NB4 (cell line): ENCODE results near the gene GAPVD1.
"Not testable (repeated sequence)": the region's sequence is repeated elsewhere in the genome, so short reads cannot be mapped to it uniquely, and the experiment has no call there.

ENCODE experiments used
- DNase-seq: peaks from one replicate; pipeline ENCODE4 v3.0.0; 2010; ENCODE audit warnings: low read depth
- H3K4me3 ChIP-seq: one replicate; pipeline ENCODE4 v1.5.1; 2011; ENCODE audit warnings: mild to moderate bottlenecking, low read depth, low read length, moderate library complexity
- MYC ChIP-seq: IDR thresholded peaks from 2 replicates; pipeline ENCODE4 v1.6.1; 2011; ENCODE audit warnings: low read depth, low read length
- POLR2A ChIP-seq: IDR thresholded peaks from 2 replicates; pipeline ENCODE4 v1.6.1; 2011; ENCODE audit warnings: mild to moderate bottlenecking; ENCODE audit not compliant: insufficient read length; ENCODE audit errors: extremely low read depth
- TF ChIP-seq, protein P1 (sequence below): IDR thresholded peaks from 2 replicates; pipeline ENCODE4 v1.6.1; 2011; ENCODE audit warnings: low read depth, low read length
- TF ChIP-seq, protein P2 (sequence below): IDR thresholded peaks from one replicate; pipeline ENCODE4 v1.5.1; 2012; ENCODE audit warnings: low read depth, low read length

GAPVD1 gene

DNA sequence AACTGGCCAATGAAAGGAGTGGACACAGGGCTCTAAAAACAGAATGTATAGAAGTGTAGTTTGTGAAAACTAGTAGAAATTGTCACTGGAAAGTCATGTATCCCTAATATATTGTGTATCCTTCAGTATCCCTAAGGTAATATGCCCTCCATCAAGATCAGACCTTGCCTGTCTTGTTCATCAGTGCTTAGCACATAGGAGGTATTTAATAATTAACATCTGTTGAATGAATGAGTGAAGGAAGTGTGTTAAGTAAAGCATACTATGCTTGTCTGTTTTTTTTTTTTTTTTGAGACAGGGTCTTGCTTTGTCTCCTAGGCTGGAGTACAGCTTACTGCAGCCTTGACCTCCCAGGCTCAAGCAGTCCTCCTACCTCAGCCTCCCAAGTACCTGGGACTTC, 15.8 kb downstream of the GAPVD1 start:
- DNase-seq = no peak
- TF ChIP-seq, protein P1, sequence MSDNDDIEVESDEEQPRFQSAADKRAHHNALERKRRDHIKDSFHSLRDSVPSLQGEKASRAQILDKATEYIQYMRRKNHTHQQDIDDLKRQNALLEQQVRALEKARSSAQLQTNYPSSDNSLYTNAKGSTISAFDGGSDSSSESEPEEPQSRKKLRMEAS = no peak
- TF ChIP-seq, protein P2, sequence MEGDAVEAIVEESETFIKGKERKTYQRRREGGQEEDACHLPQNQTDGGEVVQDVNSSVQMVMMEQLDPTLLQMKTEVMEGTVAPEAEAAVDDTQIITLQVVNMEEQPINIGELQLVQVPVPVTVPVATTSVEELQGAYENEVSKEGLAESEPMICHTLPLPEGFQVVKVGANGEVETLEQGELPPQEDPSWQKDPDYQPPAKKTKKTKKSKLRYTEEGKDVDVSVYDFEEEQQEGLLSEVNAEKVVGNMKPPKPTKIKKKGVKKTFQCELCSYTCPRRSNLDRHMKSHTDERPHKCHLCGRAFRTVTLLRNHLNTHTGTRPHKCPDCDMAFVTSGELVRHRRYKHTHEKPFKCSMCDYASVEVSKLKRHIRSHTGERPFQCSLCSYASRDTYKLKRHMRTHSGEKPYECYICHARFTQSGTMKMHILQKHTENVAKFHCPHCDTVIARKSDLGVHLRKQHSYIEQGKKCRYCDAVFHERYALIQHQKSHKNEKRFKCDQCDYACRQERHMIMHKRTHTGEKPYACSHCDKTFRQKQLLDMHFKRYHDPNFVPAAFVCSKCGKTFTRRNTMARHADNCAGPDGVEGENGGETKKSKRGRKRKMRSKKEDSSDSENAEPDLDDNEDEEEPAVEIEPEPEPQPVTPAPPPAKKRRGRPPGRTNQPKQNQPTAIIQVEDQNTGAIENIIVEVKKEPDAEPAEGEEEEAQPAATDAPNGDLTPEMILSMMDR = no peak
- TF ChIP-seq MYC (no peak), POLR2A (no peak)
- no peak overlapping the region for H3K4me3 ChIP-seq

DNA sequence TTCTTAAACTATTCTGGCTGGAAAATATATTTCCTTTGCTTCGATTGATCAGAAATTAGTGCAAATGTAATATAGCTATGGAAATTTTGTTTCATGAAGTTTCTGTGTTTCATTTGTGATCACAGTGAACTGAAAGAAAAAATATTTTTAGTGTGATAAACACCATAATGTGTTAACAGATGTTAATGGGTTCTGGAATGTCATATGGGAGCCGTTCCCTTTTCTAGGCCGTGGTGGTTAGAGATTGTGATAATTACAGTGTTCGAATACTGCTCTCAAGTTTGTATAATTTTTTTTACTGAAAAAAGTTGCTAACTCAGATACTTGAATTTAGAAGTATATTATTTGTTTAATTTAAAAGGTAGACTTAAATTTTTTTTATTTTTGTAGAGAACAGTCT, 19.3 kb downstream of the GAPVD1 start:
- DNase-seq = no peak
- no peak overlapping the region for H3K4me3 ChIP-seq
- no peak for TF ChIP-seq POLR2A
- TF ChIP-seq, protein P2 = no peak
- no peak for TF ChIP-seq MYC

DNA sequence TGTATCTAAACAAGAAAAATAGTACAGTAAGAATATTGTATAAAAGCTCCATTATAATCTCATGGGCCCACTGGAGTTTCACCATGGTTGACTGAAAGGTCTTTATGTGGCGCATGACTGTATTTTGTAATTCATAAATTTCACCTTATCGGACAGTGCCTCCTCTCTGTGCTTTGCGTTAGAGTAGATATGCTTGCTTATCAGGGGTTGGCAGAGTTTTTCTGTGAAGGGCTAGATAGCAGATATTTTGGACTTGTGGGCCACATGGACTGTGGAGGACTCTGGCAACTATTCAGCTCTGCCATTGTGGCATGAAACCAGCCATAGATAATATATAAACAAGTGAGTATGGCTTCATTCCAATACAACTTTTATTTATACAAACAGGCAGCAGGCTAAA, 23.2 kb downstream of the GAPVD1 start:
- DNase-seq = no peak
- no peak overlapping the region for H3K4me3 ChIP-seq
- no peak for TF ChIP-seq POLR2A

DNA sequence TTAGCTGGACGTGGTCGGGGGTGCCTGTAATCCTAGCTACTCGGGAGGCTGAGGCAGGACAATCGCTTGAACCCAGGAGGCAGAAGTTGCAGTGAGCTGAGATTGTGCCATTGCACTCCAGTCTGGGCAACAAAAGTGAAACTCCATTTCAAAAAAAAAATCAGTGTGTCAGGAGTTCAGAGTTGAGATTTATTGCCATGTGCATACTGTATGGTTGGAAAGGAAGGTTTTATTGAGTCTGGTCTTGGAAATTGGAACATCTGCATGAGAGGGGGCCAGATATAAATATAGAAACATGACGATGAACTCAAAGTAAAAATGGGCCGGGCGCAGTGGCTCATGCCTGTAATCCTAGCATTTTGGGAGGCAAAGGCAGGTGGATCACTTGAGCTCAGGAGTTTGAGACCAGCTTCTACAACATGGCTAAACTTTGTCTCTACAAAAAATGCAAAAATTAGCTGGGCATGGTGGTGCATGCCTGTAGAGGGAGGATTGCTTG, 25.4 kb downstream of the GAPVD1 start:
- not testable (repeated sequence) for H3K4me3 ChIP-seq, DNase-seq

DNA sequence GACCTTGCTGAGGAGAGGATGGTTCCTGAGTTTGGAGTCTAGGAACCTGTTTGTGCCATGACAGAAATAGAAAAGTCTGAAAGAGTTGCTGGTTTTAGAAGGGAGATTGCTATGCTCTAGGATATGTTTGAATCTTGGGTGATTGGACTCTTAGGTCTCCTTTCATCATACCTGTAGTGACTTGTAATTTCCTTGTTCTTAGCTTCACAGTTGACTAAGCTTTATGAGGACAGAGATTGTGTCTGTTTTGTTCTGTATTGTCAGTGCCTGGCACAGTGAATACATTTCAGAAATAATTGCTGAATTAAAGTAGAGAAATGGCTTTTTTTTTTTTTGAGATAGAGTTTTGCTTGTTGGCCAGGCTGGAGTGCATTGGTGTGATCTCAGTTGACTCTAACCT, 31.5 kb downstream of the GAPVD1 start:
- no peak for DNase-seq
- no peak overlapping the region for H3K4me3 ChIP-seq
- TF ChIP-seq, protein P2 = no peak
- no peak for TF ChIP-seq POLR2A
- TF ChIP-seq MYC = no peak
- TF ChIP-seq, protein P1 = no peak

DNA sequence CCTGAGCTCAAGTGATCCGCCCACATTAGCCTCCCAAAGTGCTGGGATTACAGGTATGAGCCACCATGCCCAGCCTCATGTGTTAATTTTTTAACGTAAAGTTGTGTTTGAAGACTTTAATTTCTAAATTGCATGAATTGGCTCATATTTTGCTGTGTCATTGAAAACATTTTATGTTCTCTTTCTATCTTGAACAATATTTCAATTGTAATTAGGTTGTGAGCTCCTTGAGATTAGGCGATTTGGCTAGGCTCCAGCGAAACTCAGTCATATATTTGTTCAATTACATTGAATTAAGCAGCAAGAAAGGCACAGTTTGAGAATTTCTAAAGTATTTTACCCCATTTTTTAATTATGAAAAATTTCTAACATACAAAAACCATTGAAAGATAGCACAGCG, 34.0 kb downstream of the GAPVD1 start:
- H3K4me3 ChIP-seq = no peak overlapping the region
- TF ChIP-seq MYC (no peak), POLR2A (no peak)
- TF ChIP-seq, protein P1 = no peak
- TF ChIP-seq, protein P2 = no peak
- no peak for DNase-seq

DNA sequence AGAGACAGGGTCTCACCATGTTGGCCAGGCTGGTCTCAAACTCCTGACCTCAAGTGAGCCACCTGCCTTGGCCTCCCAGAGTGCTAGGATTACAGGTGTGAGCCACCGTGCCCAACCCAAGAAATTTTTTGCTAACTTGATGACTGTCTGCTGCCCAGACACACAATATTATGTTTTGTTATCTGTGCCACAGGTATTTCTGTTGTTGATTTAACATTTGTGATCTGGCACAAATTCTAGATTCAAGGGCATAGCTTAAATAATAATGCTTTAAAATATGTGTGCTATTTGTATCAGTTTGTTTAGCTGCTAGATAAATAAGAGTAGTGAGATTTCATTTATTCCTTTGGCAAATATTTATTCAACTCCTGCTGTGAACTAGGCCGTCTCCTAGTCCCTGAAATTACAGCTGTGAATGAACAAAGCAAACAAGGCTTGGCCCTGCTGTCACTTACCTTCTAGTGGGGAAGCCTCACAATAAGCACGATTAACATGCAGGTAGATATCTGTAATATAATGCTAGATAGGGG, 35.3 kb downstream of the GAPVD1 start:
- no peak overlapping the region for H3K4me3 ChIP-seq
- DNase-seq = no peak
- TF ChIP-seq, protein P1 = no peak
- TF ChIP-seq MYC = no peak
- TF ChIP-seq, protein P2 = no peak
- TF ChIP-seq POLR2A = no peak
